HUDEP-2 (cell line): ENCODE data around the gene TM9SF4.
A peak's percentile ranks its signal among the peaks of the same experiment; 100 is the strongest.
"Not testable (repeated sequence)": the region's sequence is repeated elsewhere in the genome, so short reads cannot be mapped to it uniquely, and the experiment has no call there.

Source experiments
- DNase-seq, 76 experiments: peaks; one replicate each; lab custom pipeline; 2025; ENCODE audit not compliant: unreplicated experiment in 76 of 76; lab: John Stamatoyannopoulos, UW

TM9SF4 gene

DNA sequence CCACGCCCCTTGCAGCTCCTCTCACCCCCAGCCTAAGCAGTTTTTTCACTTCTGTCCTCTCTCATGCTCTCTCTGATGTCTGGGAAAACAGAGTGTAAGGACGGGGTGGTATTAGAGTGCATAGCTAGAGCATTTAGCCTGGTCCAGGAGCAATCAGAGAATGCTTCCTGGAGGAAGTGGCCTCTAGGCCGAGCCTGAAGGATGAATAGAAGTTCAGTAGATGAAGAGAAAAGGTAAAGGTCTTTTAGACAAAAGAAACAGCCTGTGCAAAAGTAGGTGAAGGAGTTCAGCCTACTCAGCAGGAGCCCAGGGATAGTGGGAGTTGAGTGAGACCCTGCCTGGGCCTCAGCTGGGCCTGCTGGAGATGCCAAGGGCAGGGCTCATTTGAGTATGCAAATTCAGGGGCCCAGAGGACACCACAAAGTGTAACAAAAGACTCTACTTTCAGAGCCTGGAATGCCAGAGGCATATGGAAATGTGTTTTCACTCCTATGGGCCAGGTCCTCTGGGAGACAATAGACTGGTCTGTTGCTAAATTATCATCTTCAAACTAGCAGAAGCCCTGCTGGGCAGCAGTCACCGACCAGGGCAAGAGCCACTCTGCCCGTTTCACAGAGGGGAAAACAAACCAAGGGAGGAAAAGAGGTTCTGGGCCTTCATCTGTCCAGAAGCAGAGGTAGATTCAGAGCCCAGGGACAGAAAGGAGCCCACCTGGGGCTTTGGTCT is 19.7 kb upstream of the TM9SF4 start:
- DNase-seq: no peak

DNA sequence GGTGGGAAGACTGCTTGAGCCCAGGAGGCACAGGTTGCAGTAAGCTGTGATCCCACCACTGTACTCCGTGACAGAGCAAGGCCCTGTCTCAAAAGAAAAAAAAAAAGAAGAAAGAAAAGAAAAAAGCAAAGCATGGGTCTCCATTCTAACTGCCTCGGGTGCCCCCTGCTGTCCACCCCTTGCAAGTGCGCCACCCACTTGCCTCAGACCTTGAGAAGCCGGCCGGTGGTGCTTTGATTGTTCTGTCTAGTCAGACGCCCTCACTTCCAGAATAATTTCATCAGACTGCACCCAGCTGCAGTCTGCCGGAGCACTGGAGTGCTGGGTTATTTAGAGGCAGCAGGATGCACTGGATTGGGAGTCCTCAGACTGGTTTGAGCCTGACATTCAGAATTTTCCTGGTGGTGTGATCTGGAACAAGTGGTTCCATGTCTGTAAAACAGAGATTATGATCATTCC is 17.6 kb upstream of the TM9SF4 start:
- DNase-seq: peak in 59 of 76 experiments; percentile 1 to 71 (median 37)

DNA sequence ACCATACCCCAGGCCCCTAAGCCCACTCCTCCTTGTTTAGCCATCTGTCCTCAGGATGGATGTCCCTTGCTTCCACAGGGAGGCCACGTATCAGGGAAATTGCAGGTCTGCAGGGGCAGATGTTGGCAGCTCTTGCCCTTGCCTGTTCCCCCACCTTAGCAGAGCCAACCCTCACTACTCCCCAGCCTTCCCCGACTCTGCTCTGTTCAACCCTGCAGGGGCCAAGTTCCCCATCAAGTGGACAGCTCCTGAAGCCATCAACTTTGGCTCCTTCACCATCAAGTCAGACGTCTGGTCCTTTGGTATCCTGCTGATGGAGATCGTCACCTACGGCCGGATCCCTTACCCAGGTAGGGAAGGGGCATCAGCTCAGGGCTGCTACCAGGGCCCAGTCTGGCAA is 10.7 kb upstream of the TM9SF4 start:
- no peak for DNase-seq

DNA sequence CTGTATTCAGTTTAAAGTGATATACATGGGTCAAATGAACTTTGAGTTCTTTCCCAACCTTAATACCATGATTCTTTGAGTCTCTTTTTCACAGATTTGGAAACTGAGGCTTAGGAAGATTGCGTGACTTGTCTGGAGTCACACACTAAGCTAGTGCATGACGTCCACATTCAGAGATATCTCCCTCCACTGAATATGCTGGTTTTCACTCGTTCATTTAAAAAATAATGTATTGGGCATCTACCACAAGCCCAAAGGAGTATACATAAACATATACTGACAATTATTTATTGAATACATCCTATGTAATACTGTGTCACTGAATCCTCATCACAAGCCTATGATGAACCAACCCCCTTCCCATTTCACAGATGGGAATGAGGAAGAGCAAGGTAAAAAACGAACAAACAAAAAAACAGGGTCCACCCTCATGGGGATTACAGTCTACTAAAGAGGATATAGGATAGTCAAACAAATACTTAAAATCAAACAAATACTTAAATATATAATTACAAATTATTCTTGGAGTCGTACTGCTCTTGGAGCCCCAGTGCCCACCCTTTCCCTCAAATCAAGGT is 611 bp upstream of the TM9SF4 start:
- DNase-seq: no peak

DNA sequence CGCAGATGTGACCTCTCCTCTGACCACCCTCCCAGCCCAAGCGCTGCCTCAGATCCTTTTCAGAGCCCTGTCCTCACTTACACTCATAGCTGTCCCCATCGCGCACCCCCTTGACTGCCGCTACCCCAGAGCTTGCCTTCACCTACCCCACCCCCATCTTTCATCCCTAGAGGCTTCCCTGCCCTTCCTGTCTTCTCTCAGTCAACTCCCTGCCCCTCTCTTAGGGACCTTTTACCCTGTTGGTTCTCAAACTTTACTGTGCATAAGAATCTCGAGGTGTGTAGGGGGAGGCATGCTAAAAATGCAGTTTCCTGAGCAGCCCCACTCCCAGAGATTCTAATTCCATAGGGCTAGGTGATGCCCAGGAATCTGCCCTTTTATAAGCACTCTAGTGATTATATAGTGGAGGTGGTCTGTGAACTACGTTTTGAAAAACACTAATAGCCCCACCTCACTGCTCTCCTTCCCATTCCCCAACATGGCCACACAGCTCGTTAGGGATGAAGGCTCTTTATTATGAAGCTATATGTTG is 725 bp downstream of the TM9SF4 start:
- DNase-seq: peak in 2 of 76 experiments; percentile 28 to 33

DNA sequence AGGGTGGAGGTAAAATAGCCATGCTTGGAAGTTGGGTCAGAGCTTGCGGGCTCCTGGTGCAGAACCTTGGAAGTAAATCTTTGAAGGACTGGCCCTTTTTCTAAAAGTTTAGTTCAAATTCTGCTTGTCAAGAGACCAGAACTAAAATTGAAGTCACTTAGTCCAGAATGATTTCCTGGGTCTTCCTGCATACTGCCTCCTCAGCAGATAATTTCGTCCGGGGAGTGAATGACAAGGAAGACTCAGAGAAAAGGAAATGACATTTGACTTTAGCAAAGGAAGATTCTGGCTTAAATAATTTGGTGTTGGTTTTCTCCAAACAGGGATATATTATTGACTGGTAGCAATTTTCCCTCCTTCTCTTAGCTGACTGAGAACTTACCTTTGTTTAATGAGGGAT is 1.2 kb downstream of the TM9SF4 start:
- no peak for DNase-seq

DNA sequence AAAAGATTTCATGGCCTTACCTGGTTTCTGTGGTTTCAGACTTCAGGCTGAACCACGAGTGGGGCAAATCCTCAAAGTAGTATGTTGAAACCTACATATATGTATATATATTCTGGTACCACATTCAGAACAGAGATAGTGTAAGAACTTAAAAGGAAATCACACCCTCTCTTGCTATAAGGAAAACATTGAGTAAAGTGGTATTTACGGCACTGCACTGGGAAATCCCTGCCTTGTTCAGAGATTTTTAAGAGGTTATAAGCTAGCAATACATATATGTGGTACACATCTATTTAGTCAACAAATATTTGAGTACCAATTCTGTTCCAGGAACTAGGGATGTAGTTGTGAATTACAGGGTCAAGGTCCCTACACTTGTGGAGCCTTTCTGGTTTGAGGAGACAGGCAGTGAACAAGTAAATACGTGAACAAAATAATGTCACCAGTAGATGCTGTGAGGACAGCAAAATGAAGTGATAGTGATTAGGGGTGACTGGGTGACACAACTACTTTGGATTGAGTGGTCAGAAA is 1.7 kb downstream of the TM9SF4 start:
- no peak for DNase-seq

DNA sequence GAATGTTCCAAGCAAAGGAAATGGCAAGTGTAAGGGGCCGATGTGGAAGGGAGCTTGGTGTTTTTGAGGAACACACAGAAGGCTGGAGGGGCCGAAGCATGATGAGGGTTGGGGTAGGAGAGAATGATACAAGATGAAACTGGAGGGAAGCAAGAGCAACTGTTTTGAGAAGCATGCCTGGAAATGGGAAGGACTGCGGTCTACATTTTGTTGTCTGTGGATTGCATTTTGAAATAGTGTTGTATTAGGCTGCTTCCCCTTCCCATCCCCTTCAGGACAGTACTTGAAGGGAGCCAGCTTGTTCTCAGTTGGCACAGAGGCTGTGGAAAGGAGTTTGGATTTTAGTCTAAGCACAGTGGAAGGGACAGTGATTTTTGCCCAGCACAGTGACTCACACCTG is 2.2 kb downstream of the TM9SF4 start:
- no peak for DNase-seq

DNA sequence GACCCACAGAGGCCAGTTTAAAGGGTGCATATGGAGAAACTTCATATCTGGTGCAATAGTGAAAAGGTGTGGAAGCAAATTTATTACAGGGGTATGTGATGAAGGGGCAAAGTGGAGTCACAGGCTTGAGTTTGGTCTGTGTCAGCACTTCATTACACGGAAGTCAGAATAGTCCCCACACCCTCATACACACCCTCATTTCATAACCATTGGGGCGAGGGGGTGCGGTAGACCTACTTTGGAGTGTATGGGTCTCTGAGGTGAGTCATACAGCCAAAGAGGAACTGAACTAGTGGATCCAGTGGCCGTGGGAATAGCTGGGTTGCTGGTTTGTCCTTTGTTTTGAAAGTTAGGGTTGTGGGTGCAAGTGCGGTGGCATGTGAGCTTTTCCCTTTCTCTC is 3.3 kb downstream of the TM9SF4 start:
- DNase-seq: peak in 5 of 76 experiments; percentile 1 to 27 (median 13)

DNA sequence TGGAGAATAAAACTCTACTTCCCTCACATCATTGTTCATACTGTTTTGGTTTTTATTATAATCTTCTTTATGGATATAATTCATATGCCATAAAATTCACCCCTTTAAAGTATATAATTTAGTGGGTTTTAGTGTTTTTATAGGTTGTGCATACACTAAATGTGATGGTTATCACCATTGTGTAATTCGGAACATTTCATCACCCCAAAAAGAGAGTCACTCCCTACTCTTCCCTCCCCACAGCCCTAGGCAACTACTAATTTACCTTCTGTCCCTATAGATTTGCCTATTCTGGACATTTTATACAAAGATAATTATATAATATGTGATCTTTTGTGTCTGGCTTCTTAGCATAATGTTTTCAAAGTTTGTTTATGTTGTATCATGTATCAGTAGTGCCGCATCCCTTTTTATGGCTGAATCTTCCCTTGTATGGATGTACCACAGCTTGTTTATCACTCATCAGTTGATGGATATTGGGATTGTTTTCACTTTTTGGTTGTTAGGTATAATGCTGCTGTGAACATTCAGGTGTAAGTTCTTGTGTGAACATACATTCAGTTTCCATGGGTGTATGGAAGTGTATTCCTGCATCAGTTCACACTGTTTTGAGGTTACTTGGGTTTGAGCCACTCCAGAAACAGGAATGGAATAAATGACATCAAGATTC is 4.2 kb downstream of the TM9SF4 start:
- DNase-seq: no peak

DNA sequence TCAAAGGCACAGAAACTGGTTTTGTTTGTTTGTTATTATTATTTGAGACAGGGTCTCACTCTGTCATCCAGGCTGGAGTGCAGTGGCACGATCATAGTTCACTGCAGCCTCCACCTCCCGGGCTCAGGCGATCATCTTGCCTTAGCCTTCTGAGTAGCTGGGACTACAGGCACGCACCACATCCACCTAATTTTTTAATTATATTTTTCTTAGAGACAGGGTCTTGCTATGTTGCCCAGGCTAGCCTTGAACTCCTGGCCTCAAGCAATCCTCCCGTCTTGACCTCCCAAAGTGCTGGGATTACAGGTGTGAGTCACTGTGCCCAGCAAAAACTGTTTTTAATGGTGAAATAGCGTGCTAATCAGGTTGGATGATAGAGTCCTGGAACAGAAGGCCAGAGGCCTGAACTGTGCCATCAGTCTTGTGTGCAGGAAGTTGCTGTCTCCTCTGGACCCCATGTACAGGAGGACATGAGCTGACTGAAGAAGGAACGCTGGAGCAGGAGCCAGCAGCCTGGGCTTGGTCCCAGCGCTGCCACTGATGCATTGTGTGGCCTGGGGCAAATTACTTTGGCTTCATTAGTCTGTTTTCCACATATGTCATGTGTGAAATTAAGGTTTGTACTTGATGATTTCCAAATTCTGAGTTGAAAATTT is 4.9 kb downstream of the TM9SF4 start:
- DNase-seq: no peak

DNA sequence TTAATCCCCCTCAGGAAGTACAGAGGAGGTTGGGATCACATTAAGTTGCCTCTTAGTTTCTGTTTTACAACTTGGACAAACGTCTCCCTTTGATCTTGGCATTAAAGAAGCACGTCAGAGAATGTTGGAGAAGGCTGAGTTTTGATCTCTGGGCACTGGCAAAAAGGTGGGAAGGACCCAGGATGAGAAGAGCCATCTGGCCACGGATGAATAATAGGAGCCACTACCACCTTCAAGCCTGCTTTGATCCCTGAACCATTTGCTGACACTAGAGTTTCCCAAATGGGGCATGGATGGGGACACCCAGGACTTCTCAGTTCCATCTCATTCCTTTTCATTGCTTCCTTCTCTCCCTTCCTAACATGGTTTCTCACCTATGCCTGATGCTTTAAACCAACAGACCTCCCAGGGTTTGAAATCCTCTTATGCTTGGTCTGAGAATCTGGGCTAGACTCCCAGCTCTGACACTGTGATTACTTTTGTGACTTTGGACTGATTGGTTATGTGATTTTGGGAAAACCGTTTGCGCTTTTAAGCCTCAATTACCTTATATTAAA is 5.8 kb downstream of the TM9SF4 start:
- DNase-seq: no peak

DNA sequence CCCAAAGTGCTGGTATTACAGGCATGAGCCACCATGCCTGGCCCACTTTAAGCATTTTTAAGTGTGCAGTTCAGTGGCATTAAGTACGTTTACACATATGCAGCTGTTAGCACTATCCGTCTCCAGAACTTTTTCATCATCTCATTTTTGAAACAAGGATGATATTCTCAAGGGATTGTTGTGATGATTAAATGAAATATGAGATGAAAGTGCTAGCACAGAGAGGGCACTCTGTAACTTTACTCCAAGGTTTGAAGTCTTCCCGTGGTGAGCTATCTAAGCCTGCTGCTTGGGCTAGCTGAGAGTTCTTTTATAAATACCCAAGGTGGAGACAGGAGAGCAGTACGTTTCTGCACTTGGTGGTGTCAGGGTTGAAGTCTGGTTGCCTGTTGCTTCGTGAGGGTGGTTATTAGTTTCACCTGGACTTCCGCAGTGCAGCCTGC is 6.6 kb downstream of the TM9SF4 start:
- DNase-seq: no peak

DNA sequence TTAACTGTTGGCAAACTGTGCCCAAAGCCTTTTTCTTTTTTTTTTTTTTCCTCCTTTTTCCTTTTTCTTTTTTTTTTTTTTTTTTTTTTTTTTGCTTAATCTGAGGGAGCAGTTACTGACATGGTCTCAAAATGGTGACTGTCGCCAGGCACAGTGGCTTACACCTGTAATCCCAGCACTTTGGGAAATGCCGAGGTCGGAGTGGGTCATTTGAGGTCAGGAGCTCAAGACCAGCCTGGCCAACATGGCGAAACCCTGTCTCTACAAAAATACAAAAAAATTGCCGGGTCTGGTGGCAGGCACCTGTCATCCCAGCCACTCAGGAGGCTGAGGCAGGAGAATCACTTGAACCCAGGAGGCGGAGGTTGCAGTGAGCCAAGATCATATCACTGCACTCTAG is 7.3 kb downstream of the TM9SF4 start:
- not testable (repeated sequence) for DNase-seq

DNA sequence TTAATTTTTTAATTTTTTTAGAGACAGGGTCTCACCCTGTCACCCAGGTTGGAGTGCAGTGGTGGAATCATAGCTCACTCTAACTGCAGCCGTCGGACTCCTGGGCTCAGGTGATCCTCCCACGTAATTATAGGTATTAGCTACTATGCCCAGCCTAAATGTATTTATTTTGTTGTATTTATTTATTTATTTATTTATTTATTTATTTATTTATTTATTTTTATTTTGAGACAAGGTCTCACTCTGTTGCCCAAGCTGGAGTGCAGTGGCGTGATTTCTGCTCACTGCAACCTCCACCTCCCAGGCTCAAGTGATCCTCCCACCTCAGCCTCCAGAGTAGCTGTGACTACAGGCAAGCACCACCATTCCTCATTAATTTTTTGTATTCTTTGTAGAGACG is 8.9 kb downstream of the TM9SF4 start:
- not testable (repeated sequence) for DNase-seq

DNA sequence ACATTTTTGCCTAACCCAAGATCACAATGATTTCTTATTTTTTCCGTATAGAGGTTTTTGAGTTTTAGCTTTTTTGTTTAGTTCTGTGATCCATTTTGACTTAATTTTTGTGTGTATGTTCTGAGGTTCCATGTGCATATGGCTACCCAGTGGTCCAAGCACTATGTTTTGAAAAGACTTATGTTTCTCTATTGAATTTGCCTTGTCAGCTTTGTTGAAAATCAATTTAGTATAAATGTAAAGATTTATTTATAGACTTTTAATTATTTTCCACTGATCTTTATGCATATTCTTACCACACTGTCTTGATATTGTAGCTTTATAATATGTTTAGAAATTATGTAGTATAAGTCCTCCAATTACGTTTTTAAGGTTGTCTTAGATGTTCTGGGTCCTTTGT is 10.2 kb downstream of the TM9SF4 start:
- DNase-seq: no peak

DNA sequence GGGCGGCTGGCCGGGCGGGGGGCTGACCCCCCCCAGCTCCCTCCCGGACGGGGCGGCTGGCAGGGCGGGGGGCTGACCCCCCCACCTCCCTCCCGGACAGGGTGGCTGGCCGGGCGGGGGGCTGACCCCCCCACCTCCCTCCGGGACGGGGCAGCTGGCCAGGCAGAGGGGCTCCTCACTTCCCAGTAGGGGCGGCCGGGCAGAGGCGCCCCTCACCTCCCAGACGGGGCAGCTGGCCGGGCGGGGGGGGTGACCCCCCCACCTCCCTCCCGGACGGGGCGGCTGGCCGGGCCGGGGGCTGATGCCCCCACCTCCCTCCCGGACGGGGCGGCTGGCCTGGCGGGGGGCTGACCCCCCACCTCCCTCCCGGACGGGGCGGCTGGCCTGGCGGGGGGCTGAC is 12.4 kb downstream of the TM9SF4 start:
- DNase-seq: not testable (repeated sequence)

DNA sequence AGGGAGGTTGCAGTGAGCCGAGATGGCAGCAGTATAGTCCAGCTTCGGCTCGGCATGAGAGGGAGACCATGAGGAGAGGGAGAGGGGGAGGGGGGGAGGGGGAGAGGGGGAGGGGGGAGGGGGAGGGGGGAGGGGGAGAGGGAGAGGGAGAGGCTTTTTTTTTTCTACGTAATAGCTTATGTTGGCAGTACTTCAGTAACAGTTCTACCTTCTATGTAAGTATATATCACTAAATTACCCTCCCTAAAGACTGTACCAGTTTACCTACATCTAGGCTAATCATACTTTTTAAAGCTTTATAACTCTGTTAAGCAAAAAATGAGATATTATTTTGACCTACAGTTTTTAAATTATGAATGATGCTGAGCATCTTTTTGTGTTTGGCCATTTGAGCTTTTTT is 13.6 kb downstream of the TM9SF4 start:
- DNase-seq: no peak

DNA sequence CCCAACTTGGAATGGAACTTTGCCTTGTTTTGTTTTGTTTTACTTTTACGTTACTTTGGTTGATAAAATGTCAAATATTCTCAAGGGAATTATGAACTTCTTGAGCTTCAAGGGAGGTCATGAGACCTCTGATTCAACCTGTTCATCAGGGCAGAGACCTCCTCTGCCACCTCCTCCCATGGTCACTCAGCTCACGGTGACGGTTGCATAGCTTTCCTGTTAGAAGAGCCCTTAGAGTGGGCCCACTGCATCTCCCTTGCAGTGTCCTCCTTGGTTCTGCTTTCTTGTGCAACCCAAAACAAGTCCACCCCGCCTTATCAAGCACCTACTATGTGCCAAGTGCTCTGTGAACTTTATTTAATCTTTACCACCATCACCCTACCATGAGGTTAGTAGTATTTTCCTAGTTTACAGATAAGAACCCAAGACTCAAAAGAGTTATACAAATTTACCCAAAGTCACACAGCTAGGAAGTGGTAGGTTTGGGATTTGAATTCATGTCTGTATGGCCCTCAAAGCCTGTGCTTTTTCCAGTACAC is 15.5 kb downstream of the TM9SF4 start:
- no peak for DNase-seq

DNA sequence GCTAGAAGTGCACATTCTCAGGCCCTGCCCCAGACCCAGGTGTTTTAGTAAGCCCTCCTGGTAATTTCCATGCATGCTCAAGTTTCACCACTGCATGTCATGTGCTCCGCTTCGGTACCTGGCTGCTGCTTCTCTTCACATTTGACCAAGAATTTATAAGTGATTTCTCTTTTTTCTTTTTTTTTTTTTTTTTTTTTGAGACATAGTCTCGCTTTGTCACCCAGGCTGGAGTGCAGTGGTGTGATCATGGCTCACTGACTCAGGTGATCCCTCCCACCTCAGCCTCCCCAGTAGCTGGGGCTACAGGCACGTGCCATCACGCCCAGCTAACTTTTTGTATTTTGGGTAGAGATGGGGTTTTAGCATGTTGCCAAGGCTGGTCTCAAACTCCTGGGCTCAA is 16.0 kb downstream of the TM9SF4 start:
- no peak for DNase-seq
